ENCODE results near the gene SEC11C. TPM values are rescaled to one million over a fixed set of nuclear protein-coding genes. Genes with fewer than 3 reads are reported as not detected.

SEC11C gene
- total and polyA plus RNA-seq, 7 experiments from 2014 or later: 41.4 to 137 (median 54.2) TPM

GRCh38 chr18:59109375-59109774 lies 30.3 kb upstream of the SEC11C start:
- Mint-ChIP-seq H3K4me1 (no peaks in the 10 kb centered on the region), H3K36me3 (no peaks in the 10 kb centered on the region), H3K27me3 (peaks cover 53 to 84% (median 73%) of the 10 kb centered on the region in 5 donors), H3K9me3 (peaks cover 0 to under 1% (median 0%) of the 10 kb centered on the region in 11 donors), H3K27ac (no peak overlapping the region), H3K4me3 (no peak overlapping the region)
- POLR2A ChIA-PET: no interaction called here
- Histone ChIP-seq H3K4me1 (ENCODE audit: control insufficient read depth in 2 of 2, insufficient read depth in 2 of 2, low read length in 2 of 2) (no peaks in the 10 kb centered on the region), H3K9me3 (ENCODE audit: control insufficient read depth in 2 of 3, low read length in 3 of 3) (no peaks in the 10 kb centered on the region), H3K4me3 (ENCODE audit: low read length) (no peak overlapping the region), H3K36me3 (ENCODE audit: control insufficient read depth in 2 of 3, insufficient read depth in 3 of 3, low read length in 3 of 3) (no peaks in the 10 kb centered on the region), H3K27ac (ENCODE audit: low read depth, low read length) (no peak overlapping the region), H3K27me3 (ENCODE audit: control insufficient read depth in 2 of 2, insufficient read depth in 2 of 2, low read length in 2 of 2) (peaks cover 0 to 11% of the 10 kb centered on the region in 2 donors)
- intact Hi-C loops (cut with micrococcal nuclease): no loop called here
- ATAC-seq (no peak), DNase-seq (no peak)
- CTCF ChIA-PET: no interaction called here

GRCh38 chr18:59114160-59114559 lies 25.5 kb upstream of the SEC11C start:
- CTCF ChIA-PET: no interaction called here
- Mint-ChIP-seq H3K27ac (no peak overlapping the region), H3K9me3 (peaks cover 0 to 9% (median 3%) of the 10 kb centered on the region in 11 donors), H3K4me1 (no peaks in the 10 kb centered on the region), H3K36me3 (no peaks in the 10 kb centered on the region), H3K27me3 (peaks cover 37 to 62% (median 57%) of the 10 kb centered on the region in 5 donors), H3K4me3 (no peak overlapping the region)
- no peak for ATAC-seq
- H3K4me1 ChIP-seq (ENCODE audit: control insufficient read depth in 2 of 2, insufficient read depth in 2 of 2, low read length in 2 of 2): no peaks in the 10 kb centered on the region
- no peaks in the 10 kb centered on the region for H3K9me3 ChIP-seq (ENCODE audit: control insufficient read depth in 2 of 3, low read length in 3 of 3)
- POLR2A ChIA-PET: no interaction called here
- no peak for DNase-seq
- H3K27ac ChIP-seq (ENCODE audit: low read depth, low read length): no peak overlapping the region
- intact Hi-C loops (cut with micrococcal nuclease): no loop called here
- no peak overlapping the region for H3K4me3 ChIP-seq (ENCODE audit: low read length)
- H3K36me3 ChIP-seq (ENCODE audit: control insufficient read depth in 2 of 3, insufficient read depth in 3 of 3, low read length in 3 of 3): no peaks in the 10 kb centered on the region
- H3K27me3 ChIP-seq (ENCODE audit: control insufficient read depth in 2 of 2, insufficient read depth in 2 of 2, low read length in 2 of 2): peaks cover 0 to 7% of the 10 kb centered on the region in 2 donors

GRCh38 chr18:59123588-59124369 lies 15.9 kb upstream of the SEC11C start:
- no peak overlapping the region for H3K27ac ChIP-seq (ENCODE audit: low read depth, low read length)
- ChIA-PET CTCF (interaction anchor here (0.8 to 1.3 kb wide), 2 partner anchors 10 to 24 kb away, joined by 3 read pairs; no protein-coding TSS in a partner anchor), POLR2A (no interaction called here)
- Mint-ChIP-seq H3K27me3 (peaks cover 27 to 49% (median 35%) of the 10 kb centered on the region in 5 donors), H3K36me3 (no peaks in the 10 kb centered on the region), H3K4me3 (no peak overlapping the region), H3K9me3 (no peaks in the 10 kb centered on the region), H3K27ac (no peak overlapping the region), H3K4me1 (peaks cover 0 to 2% (median 0%) of the 10 kb centered on the region in 7 donors)
- ATAC-seq: no peak
- intact Hi-C loops (cut with micrococcal nuclease): no loop called here
- no peaks in the 10 kb centered on the region for H3K36me3 ChIP-seq (ENCODE audit: control insufficient read depth in 2 of 3, insufficient read depth in 3 of 3, low read length in 3 of 3)
- no peak for DNase-seq
- no peaks in the 10 kb centered on the region for H3K4me1 ChIP-seq (ENCODE audit: control insufficient read depth in 2 of 2, insufficient read depth in 2 of 2, low read length in 2 of 2)
- H3K9me3 ChIP-seq (ENCODE audit: control insufficient read depth in 2 of 3, low read length in 3 of 3): no peaks in the 10 kb centered on the region
- H3K4me3 ChIP-seq (ENCODE audit: low read length): no peak overlapping the region
- no peaks in the 10 kb centered on the region for H3K27me3 ChIP-seq (ENCODE audit: control insufficient read depth in 2 of 2, insufficient read depth in 2 of 2, low read length in 2 of 2)

GRCh38 chr18:59124370-59124704 lies 15.3 kb upstream of the SEC11C start:
- no peaks in the 10 kb centered on the region for H3K36me3 ChIP-seq (ENCODE audit: control insufficient read depth in 2 of 3, insufficient read depth in 3 of 3, low read length in 3 of 3)
- no peak overlapping the region for H3K27ac ChIP-seq (ENCODE audit: low read depth, low read length)
- intact Hi-C loops (cut with micrococcal nuclease): no loop called here
- H3K9me3 ChIP-seq (ENCODE audit: control insufficient read depth in 2 of 3, low read length in 3 of 3): no peaks in the 10 kb centered on the region
- H3K27me3 ChIP-seq (ENCODE audit: control insufficient read depth in 2 of 2, insufficient read depth in 2 of 2, low read length in 2 of 2): no peaks in the 10 kb centered on the region
- POLR2A ChIA-PET: no interaction called here
- H3K4me1 ChIP-seq (ENCODE audit: control insufficient read depth in 2 of 2, insufficient read depth in 2 of 2, low read length in 2 of 2): no peaks in the 10 kb centered on the region
- H3K9me3 Mint-ChIP-seq: no peaks in the 10 kb centered on the region
- CTCF ChIA-PET: interaction anchor here (0.8 to 1.3 kb wide), 2 partner anchors 10 to 24 kb away, joined by 3 read pairs; no protein-coding TSS in a partner anchor
- peaks cover 0 to 2% (median 0%) of the 10 kb centered on the region in 7 donors for H3K4me1 Mint-ChIP-seq
- no peak for ATAC-seq
- H3K27ac Mint-ChIP-seq: no peak overlapping the region
- peaks cover 27 to 48% (median 40%) of the 10 kb centered on the region in 5 donors for H3K27me3 Mint-ChIP-seq
- no peak overlapping the region for H3K4me3 ChIP-seq (ENCODE audit: low read length)
- DNase-seq: no peak
- H3K36me3 Mint-ChIP-seq: no peaks in the 10 kb centered on the region
- no peak overlapping the region for H3K4me3 Mint-ChIP-seq

GRCh38 chr18:59127047-59127446 lies 12.6 kb upstream of the SEC11C start:
- H3K4me1 Mint-ChIP-seq: peaks cover 0 to 2% (median 0%) of the 10 kb centered on the region in 7 donors
- Histone ChIP-seq H3K27me3 (ENCODE audit: control insufficient read depth in 2 of 2, insufficient read depth in 2 of 2, low read length in 2 of 2) (no peaks in the 10 kb centered on the region), H3K4me1 (ENCODE audit: control insufficient read depth in 2 of 2, insufficient read depth in 2 of 2, low read length in 2 of 2) (no peaks in the 10 kb centered on the region), H3K27ac (ENCODE audit: low read depth, low read length) (no peak overlapping the region), H3K36me3 (ENCODE audit: control insufficient read depth in 2 of 3, insufficient read depth in 3 of 3, low read length in 3 of 3) (no peaks in the 10 kb centered on the region), H3K9me3 (ENCODE audit: control insufficient read depth in 2 of 3, low read length in 3 of 3) (no peaks in the 10 kb centered on the region), H3K4me3 (ENCODE audit: low read length) (no peak overlapping the region)
- no peak for ATAC-seq
- H3K27ac Mint-ChIP-seq: no peak overlapping the region
- peaks cover 38 to 57% (median 53%) of the 10 kb centered on the region in 5 donors for H3K27me3 Mint-ChIP-seq
- intact Hi-C loops (cut with micrococcal nuclease): no loop called here
- ChIA-PET POLR2A (no interaction called here), CTCF (no interaction called here)
- no peak for DNase-seq
- peaks cover 0 to 5% (median 0%) of the 10 kb centered on the region in 11 donors for H3K9me3 Mint-ChIP-seq
- no peaks in the 10 kb centered on the region for H3K36me3 Mint-ChIP-seq
- H3K4me3 Mint-ChIP-seq: no peak overlapping the region

- intact Hi-C loops (cut with micrococcal nuclease): loop anchor here in 1 of 2 donors (10.0 kb wide), 1 partner anchor 755 kb away; no protein-coding TSS in a partner anchor
- DNase-seq: no peak
- CTCF ChIA-PET: no interaction called here
- no peaks in the 10 kb centered on the region for H3K4me1 ChIP-seq (ENCODE audit: control insufficient read depth in 2 of 2, insufficient read depth in 2 of 2, low read length in 2 of 2)
- H3K27ac Mint-ChIP-seq: no peak overlapping the region
- H3K9me3 ChIP-seq (ENCODE audit: control insufficient read depth in 2 of 3, low read length in 3 of 3): no peaks in the 10 kb centered on the region
- POLR2A ChIA-PET: no interaction called here
- H3K4me3 ChIP-seq (ENCODE audit: low read length): no peak overlapping the region
- no peaks in the 10 kb centered on the region for H3K36me3 ChIP-seq (ENCODE audit: control insufficient read depth in 2 of 3, insufficient read depth in 3 of 3, low read length in 3 of 3)
- ATAC-seq: no peak
- H3K4me3 Mint-ChIP-seq: no peak overlapping the region
- no peak overlapping the region for H3K27ac ChIP-seq (ENCODE audit: low read depth, low read length)
- H3K27me3 Mint-ChIP-seq: peaks cover 55 to 72% (median 63%) of the 10 kb centered on the region in 5 donors
- H3K4me1 Mint-ChIP-seq: no peaks in the 10 kb centered on the region
- H3K36me3 Mint-ChIP-seq: peaks cover 0 to 10% (median 0%) of the 10 kb centered on the region in 5 donors
- H3K9me3 Mint-ChIP-seq: peaks cover 0 to 5% (median 0%) of the 10 kb centered on the region in 11 donors
- H3K27me3 ChIP-seq (ENCODE audit: control insufficient read depth in 2 of 2, insufficient read depth in 2 of 2, low read length in 2 of 2): no peaks in the 10 kb centered on the region
Observed at GRCh38 chr18:59129951-59130703, 9.6 kb upstream of the SEC11C start.
